ENCODE measurements around the gene DYRK1B. TPM values are rescaled to one million over a fixed set of nuclear protein-coding genes. Genes with fewer than 3 reads are reported as not detected.

The DYRK1B gene
- total RNA-seq, 1 experiment from 2014 or later = 2.4 TPM

- intact Hi-C loops (cut with micrococcal nuclease) = no loop called here
- no peaks in the 10 kb centered on the region for H3K36me3 ChIP-seq (ENCODE audit: low read depth, low read length)
- H3K79me2 ChIP-seq (ENCODE audit: low read length) = no peaks in the 10 kb centered on the region
- H3K27me3 ChIP-seq (ENCODE audit: low read length) = no peaks in the 10 kb centered on the region
- H3K4me2 ChIP-seq (ENCODE audit: low read length) = no peak overlapping the region
- H3K9me3 ChIP-seq (ENCODE audit: low read length) = no peaks in the 10 kb centered on the region
- DNase-seq (no peak), ATAC-seq (no peak)
- no peaks in the 10 kb centered on the region for H3K9me2 ChIP-seq (replicated peaks; ENCODE audit: low read length)
- H3F3A ChIP-seq (ENCODE audit: low read length, unreplicated experiment) = no peaks in the 10 kb centered on the region
- H4K20me1 ChIP-seq (ENCODE audit: low read length) = no peaks in the 10 kb centered on the region
- no peak overlapping the region for H3K9ac ChIP-seq (ENCODE audit: low read length)
- TF ChIP-seq EZH2 (IDR thresholded peaks at IDR 0.05; ENCODE audit: low read length, unreplicated experiment) = no peak
- TF ChIP-seq EZH2phosphoT487 (IDR thresholded peaks at IDR 0.05; ENCODE audit: borderline replicate concordance, low read length) = no peak
- no peak for TF ChIP-seq CTCF (conservative IDR thresholded peaks at IDR 0.05; ENCODE audit: low read depth, low read length)
- BruUV-seq (replicated peaks) = no TSS peak
- no peak overlapping the region for H2AFZ ChIP-seq (ENCODE audit: low read length)
- H3K4me3 ChIP-seq (ENCODE audit: low read length) = no peak overlapping the region
- ChIA-PET CTCF (no interaction called here), POLR2A (ENCODE audit: unreplicated experiment) (no interaction called here)
- H3K4me1 ChIP-seq (ENCODE audit: insufficient read depth, low read length) = no peaks in the 10 kb centered on the region
- H3K27ac ChIP-seq (ENCODE audit: low read length) = no peak overlapping the region
Measured at GRCh38 chr19:39813264-39813993, 20.5 kb downstream of the DYRK1B start.

- Histone ChIP-seq H3F3A (ENCODE audit: low read length, unreplicated experiment) (no peaks in the 10 kb centered on the region), H4K20me1 (ENCODE audit: low read length) (no peaks in the 10 kb centered on the region), H3K9me2 (replicated peaks; ENCODE audit: low read length) (no peaks in the 10 kb centered on the region), H3K9me3 (ENCODE audit: low read length) (no peaks in the 10 kb centered on the region), H3K4me1 (ENCODE audit: insufficient read depth, low read length) (no peaks in the 10 kb centered on the region), H2AFZ (ENCODE audit: low read length) (no peak overlapping the region), H3K36me3 (ENCODE audit: low read depth, low read length) (no peaks in the 10 kb centered on the region), H3K4me3 (ENCODE audit: low read length) (no peak overlapping the region), H3K27ac (ENCODE audit: low read length) (no peak overlapping the region), H3K9ac (ENCODE audit: low read length) (no peak overlapping the region), H3K27me3 (ENCODE audit: low read length) (no peaks in the 10 kb centered on the region), H3K4me2 (ENCODE audit: low read length) (no peak overlapping the region), H3K79me2 (ENCODE audit: low read length) (no peaks in the 10 kb centered on the region)
- ChIA-PET POLR2A (ENCODE audit: unreplicated experiment) (no interaction called here), CTCF (no interaction called here)
- ATAC-seq (no peak), DNase-seq (no peak)
- TF ChIP-seq EZH2phosphoT487 (IDR thresholded peaks at IDR 0.05; ENCODE audit: borderline replicate concordance, low read length) (no peak), CTCF (conservative IDR thresholded peaks at IDR 0.05; ENCODE audit: low read depth, low read length) (no peak), EZH2 (IDR thresholded peaks at IDR 0.05; ENCODE audit: low read length, unreplicated experiment) (no peak)
- intact Hi-C loops (cut with micrococcal nuclease) = no loop called here
- no TSS peak for BruUV-seq (replicated peaks)
Measured at GRCh38 chr19:39811064-39811463, 22.9 kb downstream of the DYRK1B start.

GRCh38 chr19:39810424-39810823 lies 23.5 kb downstream of the DYRK1B start:
- TF ChIP-seq EZH2 (IDR thresholded peaks at IDR 0.05; ENCODE audit: low read length, unreplicated experiment) = no peak
- TF ChIP-seq EZH2phosphoT487 (IDR thresholded peaks at IDR 0.05; ENCODE audit: borderline replicate concordance, low read length) = no peak
- TF ChIP-seq CTCF (conservative IDR thresholded peaks at IDR 0.05; ENCODE audit: low read depth, low read length) = no peak
- Histone ChIP-seq H3K4me3 (ENCODE audit: low read length) (no peak overlapping the region), H2AFZ (ENCODE audit: low read length) (no peak overlapping the region), H3K9me3 (ENCODE audit: low read length) (no peaks in the 10 kb centered on the region), H3K4me2 (ENCODE audit: low read length) (no peak overlapping the region), H3F3A (ENCODE audit: low read length, unreplicated experiment) (no peaks in the 10 kb centered on the region), H3K27me3 (ENCODE audit: low read length) (no peaks in the 10 kb centered on the region), H4K20me1 (ENCODE audit: low read length) (no peaks in the 10 kb centered on the region), H3K9me2 (replicated peaks; ENCODE audit: low read length) (no peaks in the 10 kb centered on the region), H3K4me1 (ENCODE audit: insufficient read depth, low read length) (no peaks in the 10 kb centered on the region), H3K27ac (ENCODE audit: low read length) (no peak overlapping the region), H3K9ac (ENCODE audit: low read length) (no peak overlapping the region), H3K36me3 (ENCODE audit: low read depth, low read length) (no peaks in the 10 kb centered on the region), H3K79me2 (ENCODE audit: low read length) (no peaks in the 10 kb centered on the region)
- DNase-seq (no peak), ATAC-seq (no peak)
- ChIA-PET CTCF (no interaction called here), POLR2A (ENCODE audit: unreplicated experiment) (interaction anchor here (0.7 kb wide), 1 partner anchor 205 kb away, joined by 17 read pairs; no protein-coding TSS in a partner anchor)
- no TSS peak for BruUV-seq (replicated peaks)
- intact Hi-C loops (cut with micrococcal nuclease) = no loop called here
